Nephron (organoid): ENCODE measurements around the gene KIF1B.
A peak's percentile ranks its signal among the peaks of the same experiment; 100 is the strongest.

ENCODE experiments used
- H3K27ac Mint-ChIP-seq, 3 experiments: 2 replicates each; pipeline ENCODE4 v1.8.0; 2020; ENCODE audit warnings: mixed read lengths in 3 of 3, mild to moderate bottlenecking in 2 of 3, moderate library complexity in 1 of 3
- H3K27me3 Mint-ChIP-seq: 2 replicates; pipeline ENCODE4 v1.8.0; 2021; ENCODE audit warnings: low read depth, mild to moderate bottlenecking, moderate library complexity, mixed read lengths
- H3K36me3 Mint-ChIP-seq: 2 replicates; pipeline ENCODE4 v1.8.0; 2020; ENCODE audit warnings: low read depth, mixed read lengths
- H3K4me1 Mint-ChIP-seq: 2 replicates; pipeline ENCODE4 v1.8.0; 2020; ENCODE audit warnings: mixed read lengths
- H3K4me3 Mint-ChIP-seq, 3 experiments: 2 replicates each; pipeline ENCODE4 v1.8.0; 2020; ENCODE audit warnings: mild to moderate bottlenecking in 3 of 3, mixed read lengths in 3 of 3, moderate library complexity in 2 of 3
- H3K9me3 Mint-ChIP-seq: 2 replicates; pipeline ENCODE4 v1.8.0; 2020; ENCODE audit warnings: mixed read lengths
- CTCF ChIP-seq, 3 experiments: fragments of 200-600 bp; sonication (generic); IDR thresholded peaks; one replicate each; pipeline ENCODE4 v1.5.0; 2021; ENCODE audit warnings: antibody characterized with exemption in 3 of 3; ENCODE audit not compliant: unreplicated experiment in 3 of 3

KIF1B gene, protein sequence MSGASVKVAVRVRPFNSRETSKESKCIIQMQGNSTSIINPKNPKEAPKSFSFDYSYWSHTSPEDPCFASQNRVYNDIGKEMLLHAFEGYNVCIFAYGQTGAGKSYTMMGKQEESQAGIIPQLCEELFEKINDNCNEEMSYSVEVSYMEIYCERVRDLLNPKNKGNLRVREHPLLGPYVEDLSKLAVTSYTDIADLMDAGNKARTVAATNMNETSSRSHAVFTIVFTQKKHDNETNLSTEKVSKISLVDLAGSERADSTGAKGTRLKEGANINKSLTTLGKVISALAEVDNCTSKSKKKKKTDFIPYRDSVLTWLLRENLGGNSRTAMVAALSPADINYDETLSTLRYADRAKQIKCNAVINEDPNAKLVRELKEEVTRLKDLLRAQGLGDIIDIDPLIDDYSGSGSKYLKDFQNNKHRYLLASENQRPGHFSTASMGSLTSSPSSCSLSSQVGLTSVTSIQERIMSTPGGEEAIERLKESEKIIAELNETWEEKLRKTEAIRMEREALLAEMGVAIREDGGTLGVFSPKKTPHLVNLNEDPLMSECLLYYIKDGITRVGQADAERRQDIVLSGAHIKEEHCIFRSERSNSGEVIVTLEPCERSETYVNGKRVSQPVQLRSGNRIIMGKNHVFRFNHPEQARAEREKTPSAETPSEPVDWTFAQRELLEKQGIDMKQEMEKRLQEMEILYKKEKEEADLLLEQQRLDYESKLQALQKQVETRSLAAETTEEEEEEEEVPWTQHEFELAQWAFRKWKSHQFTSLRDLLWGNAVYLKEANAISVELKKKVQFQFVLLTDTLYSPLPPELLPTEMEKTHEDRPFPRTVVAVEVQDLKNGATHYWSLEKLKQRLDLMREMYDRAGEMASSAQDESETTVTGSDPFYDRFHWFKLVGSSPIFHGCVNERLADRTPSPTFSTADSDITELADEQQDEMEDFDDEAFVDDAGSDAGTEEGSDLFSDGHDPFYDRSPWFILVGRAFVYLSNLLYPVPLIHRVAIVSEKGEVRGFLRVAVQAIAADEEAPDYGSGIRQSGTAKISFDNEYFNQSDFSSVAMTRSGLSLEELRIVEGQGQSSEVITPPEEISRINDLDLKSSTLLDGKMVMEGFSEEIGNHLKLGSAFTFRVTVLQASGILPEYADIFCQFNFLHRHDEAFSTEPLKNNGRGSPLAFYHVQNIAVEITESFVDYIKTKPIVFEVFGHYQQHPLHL (N-terminal part only)

DNA sequence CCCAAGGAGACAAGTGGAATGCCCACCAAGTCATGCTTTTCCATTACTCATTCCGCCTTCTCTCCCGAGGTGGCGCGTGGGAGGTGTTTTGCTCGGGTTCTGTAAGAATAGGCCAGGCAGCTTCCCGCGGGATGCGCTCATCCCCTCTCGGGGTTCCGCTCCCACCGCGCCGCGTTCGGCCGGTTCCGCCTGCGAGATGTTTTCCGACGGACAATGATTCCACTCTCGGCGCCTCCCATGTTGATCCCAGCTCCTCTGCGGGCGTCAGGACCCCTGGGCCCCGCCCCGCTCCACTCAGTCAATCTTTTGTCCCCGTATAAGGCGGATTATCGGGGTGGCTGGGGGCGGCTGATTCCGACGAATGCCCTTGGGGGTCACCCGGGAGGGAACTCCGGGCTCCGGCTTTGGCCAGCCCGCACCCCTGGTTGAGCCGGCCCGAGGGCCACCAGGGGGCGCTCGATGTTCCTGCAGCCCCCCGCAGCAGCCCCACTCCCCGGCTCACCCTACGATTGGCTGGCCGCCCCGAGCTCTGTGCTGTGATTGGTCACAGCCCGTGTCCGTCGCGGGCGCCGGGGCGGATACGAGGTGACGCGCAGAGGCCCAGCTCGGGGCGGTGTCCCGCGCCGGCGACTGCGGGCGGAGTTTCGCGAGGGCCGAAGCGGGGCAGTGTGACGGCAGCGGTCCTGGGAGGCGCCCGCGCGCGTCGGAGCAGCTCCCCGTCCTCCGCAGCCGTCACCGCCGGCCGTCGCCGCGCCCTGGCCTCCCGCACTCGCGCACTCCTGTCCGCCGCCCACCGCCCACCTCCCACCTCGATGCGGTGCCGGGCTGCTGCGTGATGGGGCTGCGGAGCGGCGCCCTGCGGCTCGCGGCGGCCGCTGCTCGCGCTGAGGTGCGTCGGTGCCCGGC is at the start of gene KIF1B:
KIF1B (plus strand) TSS at position 666 of the 906 bp plus-strand sequence. CDS start 21,759 bp downstream, outside the sequence.
- Mint-ChIP-seq H3K27me3 (no peaks in the 10 kb centered on the region), H3K4me3 (peak within 1 kb of the TSS; percentile 95 to 99 (median 97)), H3K9me3 (no peaks in the 10 kb centered on the region), H3K27ac (peak within 1 kb of the TSS; percentile 98 to 99 (median 99)), H3K4me1 (peaks cover 33% of the 10 kb centered on the region), H3K36me3 (no peaks in the 10 kb centered on the region)
- peak; percentile 99 to 100 (median 100) for TF ChIP-seq CTCF (IDR thresholded peaks at IDR 0.05; ENCODE audit: unreplicated experiment in 3 of 3)

DNA sequence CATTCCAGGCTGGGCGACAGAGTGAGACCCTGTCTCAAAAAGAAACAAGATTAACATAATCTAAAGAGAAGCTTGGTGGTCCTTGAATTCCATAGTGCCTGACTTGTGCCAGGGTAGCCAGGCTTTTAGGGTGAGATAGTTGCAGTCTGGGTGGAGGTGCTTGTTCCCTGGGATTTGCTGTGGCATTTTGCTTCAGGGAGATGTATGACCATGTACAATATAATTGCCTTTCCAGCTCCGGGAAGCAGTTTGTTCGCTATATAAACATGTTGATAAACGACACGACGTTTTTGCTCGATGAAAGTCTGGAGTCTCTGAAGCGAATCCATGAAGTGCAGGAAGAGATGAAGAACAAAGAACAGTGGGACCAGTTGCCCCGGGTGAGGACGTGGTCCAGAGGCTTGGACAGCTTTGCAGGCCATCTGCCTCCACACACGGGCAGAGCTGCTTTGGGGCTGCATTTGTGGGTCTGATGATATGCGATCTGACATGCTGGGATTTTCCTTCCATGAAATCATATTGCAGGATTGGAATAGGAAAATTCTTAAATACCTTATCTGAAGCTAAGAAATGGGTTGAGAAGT is 49.4 kb upstream of the KIF1B start:
- H3K36me3 Mint-ChIP-seq: peaks cover 49% of the 10 kb centered on the region
- H3K27me3 Mint-ChIP-seq: no peaks in the 10 kb centered on the region
- no peak overlapping the region for H3K4me3 Mint-ChIP-seq
- no peak for TF ChIP-seq CTCF (IDR thresholded peaks at IDR 0.05; ENCODE audit: unreplicated experiment in 3 of 3)
- H3K27ac Mint-ChIP-seq: peak overlapping the region; percentile 29 to 61 (median 58)
- no peaks in the 10 kb centered on the region for H3K9me3 Mint-ChIP-seq
- H3K4me1 Mint-ChIP-seq: peaks cover 14% of the 10 kb centered on the region

DNA sequence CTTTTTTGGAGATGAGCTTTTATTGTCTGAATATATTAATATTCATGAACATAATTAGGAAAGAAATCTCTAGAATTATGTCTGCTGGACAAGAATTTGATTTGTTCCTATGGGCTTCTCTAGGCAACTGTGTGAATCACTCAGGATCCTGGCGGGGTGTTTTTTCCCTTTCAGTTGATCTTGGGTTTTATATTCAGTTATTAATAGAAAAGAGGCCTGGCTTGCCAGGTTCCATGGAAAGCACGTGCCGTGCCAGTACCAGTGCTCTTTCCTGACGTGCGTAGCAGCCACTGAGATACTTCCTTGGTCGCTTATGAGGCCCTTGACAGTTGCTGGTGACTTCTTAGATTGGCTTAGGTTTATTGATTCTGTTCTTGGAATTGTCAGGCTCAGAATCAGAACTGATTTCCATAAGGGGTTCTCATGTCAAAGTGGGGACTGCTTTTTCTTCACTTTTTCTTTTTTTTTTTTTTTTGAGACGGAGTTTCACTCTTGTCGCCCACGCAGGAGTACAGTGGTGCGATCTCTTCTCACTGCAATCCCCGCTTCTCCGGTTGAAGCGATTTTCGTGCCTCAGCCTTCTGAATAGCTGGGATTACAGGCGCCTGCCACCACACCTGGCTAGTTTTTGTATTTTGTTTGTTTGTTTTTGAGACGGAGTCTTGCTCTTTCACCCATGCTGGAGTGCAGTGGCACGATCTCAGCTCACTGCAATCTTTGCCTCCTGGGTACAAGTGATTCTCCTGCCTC is 48.7 kb upstream of the KIF1B start:
- Mint-ChIP-seq H3K36me3 (peaks cover 53% of the 10 kb centered on the region), H3K27ac (peak overlapping the region in 2 of 3 experiments; percentile 29 to 58), H3K4me1 (peaks cover 14% of the 10 kb centered on the region), H3K4me3 (no peak overlapping the region), H3K27me3 (no peaks in the 10 kb centered on the region), H3K9me3 (no peaks in the 10 kb centered on the region)
- TF ChIP-seq CTCF (IDR thresholded peaks at IDR 0.05; ENCODE audit: unreplicated experiment in 3 of 3): no peak

- TF ChIP-seq CTCF (IDR thresholded peaks at IDR 0.05; ENCODE audit: unreplicated experiment in 3 of 3): no peak
- no peak overlapping the region for H3K4me3 Mint-ChIP-seq
- H3K4me1 Mint-ChIP-seq: peaks cover 6% of the 10 kb centered on the region
- H3K36me3 Mint-ChIP-seq: peaks cover 65% of the 10 kb centered on the region
- H3K27ac Mint-ChIP-seq: peak overlapping the region; percentile 3 to 24 (median 14)
- no peaks in the 10 kb centered on the region for H3K9me3 Mint-ChIP-seq
- H3K27me3 Mint-ChIP-seq: no peaks in the 10 kb centered on the region
Measured at GRCh38 chr1:10168912-10169514, 41.4 kb upstream of the KIF1B start.
